ENCODE data around the gene PER1. TPM values are rescaled to one million over a fixed set of nuclear protein-coding genes. Genes with fewer than 3 reads are reported as not detected.

PER1 gene
- total and polyA plus RNA-seq, 2 of the 13 experiments (the other 11 are each of a cell fraction or from before 2014, with no cell fraction given) = 2.6 to 3.6 TPM

DNA sequence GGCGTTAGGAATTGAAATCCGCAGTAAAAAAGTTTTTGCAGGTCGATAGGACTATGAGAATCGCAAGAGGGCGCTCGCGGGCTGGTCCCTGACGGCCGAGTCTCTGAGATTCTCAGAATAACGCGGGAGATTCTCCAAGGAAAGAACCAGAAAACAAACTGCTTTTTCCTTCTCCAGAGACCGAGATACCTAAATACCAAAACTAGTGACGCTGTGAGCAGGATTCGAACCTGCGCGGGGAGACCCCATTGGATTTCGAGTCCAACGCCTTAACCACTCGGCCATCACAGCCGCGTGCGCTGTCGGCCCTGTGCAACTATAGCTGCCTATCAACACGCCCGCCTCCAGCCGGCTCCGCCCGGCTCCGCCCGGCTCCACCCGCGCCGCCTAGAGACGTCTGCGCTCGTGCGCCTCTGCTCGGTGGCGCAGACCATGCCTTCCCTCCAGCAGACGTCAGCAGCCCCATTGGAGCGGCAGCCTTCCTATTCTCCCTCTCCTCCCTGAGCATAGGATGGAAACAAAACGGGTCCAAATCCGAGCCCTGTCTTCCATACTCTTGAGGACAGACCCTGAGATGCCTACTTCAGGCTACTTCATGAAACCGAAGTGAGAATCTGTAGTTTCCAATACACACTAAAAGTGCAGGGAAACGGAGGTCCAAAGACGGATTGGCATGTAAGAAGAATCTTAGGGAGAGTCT lies 13.4 kb downstream of the PER1 start (continued):
- no peak for TF ChIP-seq ZBTB8A (CRISPR knock-in tag; IDR thresholded peaks at IDR 0.05; ENCODE audit: borderline replicate concordance, low read depth)
- TF ChIP-seq, protein P1, sequence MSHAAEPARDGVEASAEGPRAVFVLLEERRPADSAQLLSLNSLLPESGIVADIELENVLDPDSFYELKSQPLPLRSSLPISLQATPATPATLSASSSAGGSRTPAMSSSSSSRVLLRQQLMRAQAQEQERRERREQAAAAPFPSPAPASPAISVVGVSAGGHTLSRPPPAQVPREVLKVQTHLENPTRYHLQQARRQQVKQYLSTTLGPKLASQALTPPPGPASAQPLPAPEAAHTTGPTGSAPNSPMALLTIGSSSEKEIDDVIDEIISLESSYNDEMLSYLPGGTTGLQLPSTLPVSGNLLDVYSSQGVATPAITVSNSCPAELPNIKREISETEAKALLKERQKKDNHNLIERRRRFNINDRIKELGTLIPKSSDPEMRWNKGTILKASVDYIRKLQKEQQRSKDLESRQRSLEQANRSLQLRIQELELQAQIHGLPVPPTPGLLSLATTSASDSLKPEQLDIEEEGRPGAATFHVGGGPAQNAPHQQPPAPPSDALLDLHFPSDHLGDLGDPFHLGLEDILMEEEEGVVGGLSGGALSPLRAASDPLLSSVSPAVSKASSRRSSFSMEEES (CRISPR knock-in tag; IDR thresholded peaks at IDR 0.05) = no peak
- no peak for TF ChIP-seq SOX6 (IDR thresholded peaks at IDR 0.05)
- peak; percentile 88 for TF ChIP-seq SOX6 (CRISPR knock-in tag; IDR thresholded peaks at IDR 0.05)
- peak; percentile 45 for TF ChIP-seq FOSL2 (CRISPR knock-in tag; IDR thresholded peaks at IDR 0.05)
- TF ChIP-seq, protein P2, sequence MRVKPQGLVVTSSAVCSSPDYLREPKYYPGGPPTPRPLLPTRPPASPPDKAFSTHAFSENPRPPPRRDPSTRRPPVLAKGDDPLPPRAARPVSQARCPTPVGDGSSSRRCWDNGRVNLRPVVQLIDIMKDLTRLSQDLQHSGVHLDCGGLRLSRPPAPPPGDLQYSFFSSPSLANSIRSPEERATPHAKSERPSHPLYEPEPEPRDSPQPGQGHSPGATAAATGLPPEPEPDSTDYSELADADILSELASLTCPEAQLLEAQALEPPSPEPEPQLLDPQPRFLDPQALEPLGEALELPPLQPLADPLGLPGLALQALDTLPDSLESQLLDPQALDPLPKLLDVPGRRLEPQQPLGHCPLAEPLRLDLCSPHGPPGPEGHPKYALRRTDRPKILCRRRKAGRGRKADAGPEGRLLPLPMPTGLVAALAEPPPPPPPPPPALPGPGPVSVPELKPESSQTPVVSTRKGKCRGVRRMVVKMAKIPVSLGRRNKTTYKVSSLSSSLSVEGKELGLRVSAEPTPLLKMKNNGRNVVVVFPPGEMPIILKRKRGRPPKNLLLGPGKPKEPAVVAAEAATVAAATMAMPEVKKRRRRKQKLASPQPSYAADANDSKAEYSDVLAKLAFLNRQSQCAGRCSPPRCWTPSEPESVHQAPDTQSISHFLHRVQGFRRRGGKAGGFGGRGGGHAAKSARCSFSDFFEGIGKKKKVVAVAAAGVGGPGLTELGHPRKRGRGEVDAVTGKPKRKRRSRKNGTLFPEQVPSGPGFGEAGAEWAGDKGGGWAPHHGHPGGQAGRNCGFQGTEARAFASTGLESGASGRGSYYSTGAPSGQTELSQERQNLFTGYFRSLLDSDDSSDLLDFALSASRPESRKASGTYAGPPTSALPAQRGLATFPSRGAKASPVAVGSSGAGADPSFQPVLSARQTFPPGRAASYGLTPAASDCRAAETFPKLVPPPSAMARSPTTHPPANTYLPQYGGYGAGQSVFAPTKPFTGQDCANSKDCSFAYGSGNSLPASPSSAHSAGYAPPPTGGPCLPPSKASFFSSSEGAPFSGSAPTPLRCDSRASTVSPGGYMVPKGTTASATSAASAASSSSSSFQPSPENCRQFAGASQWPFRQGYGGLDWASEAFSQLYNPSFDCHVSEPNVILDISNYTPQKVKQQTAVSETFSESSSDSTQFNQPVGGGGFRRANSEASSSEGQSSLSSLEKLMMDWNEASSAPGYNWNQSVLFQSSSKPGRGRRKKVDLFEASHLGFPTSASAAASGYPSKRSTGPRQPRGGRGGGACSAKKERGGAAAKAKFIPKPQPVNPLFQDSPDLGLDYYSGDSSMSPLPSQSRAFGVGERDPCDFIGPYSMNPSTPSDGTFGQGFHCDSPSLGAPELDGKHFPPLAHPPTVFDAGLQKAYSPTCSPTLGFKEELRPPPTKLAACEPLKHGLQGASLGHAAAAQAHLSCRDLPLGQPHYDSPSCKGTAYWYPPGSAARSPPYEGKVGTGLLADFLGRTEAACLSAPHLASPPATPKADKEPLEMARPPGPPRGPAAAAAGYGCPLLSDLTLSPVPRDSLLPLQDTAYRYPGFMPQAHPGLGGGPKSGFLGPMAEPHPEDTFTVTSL (CRISPR knock-in tag; IDR thresholded peaks at IDR 0.05; ENCODE audit: borderline replicate concordance) = no peak
- TF ChIP-seq MXD4 (CRISPR knock-in tag; IDR thresholded peaks at IDR 0.05) = 0 out of 2 replicates have a peak, but pooled peaks have one; percentile 31
- TF ChIP-seq, protein P3, sequence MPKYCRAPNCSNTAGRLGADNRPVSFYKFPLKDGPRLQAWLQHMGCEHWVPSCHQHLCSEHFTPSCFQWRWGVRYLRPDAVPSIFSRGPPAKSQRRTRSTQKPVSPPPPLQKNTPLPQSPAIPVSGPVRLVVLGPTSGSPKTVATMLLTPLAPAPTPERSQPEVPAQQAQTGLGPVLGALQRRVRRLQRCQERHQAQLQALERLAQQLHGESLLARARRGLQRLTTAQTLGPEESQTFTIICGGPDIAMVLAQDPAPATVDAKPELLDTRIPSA (CRISPR knock-in tag; IDR thresholded peaks at IDR 0.05; ENCODE audit: borderline replicate concordance) = 0 out of 2 replicates have a peak, but pooled peaks have one; percentile 55
- TF ChIP-seq NFKBIZ (CRISPR knock-in tag; IDR thresholded peaks at IDR 0.05) = no peak
- TF ChIP-seq ZNF335 (CRISPR knock-in tag; IDR thresholded peaks at IDR 0.05) = 0 out of 2 replicates have a peak, but pooled peaks have one; percentile 52
- TF ChIP-seq, protein P4, sequence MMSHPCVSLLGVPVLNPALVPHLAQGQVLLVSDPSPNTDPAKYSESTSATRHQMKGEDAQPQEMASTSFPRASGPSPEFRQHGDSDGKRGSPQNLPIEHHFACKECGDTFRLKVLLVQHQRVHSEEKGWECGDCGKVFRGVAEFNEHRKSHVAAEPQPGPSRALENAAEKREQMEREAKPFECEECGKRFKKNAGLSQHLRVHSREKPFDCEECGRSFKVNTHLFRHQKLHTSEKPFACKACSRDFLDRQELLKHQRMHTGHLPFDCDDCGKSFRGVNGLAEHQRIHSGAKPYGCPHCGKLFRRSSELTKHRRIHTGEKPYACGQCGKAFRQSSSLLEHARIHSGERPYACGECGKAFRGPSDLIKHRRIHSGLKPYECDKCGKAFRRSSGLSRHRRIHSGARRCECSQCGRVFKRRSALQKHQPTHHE (CRISPR knock-in tag; IDR thresholded peaks at IDR 0.05; ENCODE audit: borderline replicate concordance) = no peak; the same call in 1 of the 2 replicates
- TF ChIP-seq, protein P5, sequence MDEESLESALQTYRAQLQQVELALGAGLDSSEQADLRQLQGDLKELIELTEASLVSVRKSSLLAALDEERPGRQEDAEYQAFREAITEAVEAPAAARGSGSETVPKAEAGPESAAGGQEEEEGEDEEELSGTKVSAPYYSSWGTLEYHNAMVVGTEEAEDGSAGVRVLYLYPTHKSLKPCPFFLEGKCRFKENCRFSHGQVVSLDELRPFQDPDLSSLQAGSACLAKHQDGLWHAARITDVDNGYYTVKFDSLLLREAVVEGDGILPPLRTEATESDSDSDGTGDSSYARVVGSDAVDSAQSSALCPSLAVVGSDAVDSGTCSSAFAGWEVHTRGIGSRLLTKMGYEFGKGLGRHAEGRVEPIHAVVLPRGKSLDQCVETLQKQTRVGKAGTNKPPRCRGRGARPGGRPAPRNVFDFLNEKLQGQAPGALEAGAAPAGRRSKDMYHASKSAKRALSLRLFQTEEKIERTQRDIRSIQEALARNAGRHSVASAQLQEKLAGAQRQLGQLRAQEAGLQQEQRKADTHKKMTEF (CRISPR knock-in tag; IDR thresholded peaks at IDR 0.05) = peak; percentile 90
- TF ChIP-seq, protein P6, sequence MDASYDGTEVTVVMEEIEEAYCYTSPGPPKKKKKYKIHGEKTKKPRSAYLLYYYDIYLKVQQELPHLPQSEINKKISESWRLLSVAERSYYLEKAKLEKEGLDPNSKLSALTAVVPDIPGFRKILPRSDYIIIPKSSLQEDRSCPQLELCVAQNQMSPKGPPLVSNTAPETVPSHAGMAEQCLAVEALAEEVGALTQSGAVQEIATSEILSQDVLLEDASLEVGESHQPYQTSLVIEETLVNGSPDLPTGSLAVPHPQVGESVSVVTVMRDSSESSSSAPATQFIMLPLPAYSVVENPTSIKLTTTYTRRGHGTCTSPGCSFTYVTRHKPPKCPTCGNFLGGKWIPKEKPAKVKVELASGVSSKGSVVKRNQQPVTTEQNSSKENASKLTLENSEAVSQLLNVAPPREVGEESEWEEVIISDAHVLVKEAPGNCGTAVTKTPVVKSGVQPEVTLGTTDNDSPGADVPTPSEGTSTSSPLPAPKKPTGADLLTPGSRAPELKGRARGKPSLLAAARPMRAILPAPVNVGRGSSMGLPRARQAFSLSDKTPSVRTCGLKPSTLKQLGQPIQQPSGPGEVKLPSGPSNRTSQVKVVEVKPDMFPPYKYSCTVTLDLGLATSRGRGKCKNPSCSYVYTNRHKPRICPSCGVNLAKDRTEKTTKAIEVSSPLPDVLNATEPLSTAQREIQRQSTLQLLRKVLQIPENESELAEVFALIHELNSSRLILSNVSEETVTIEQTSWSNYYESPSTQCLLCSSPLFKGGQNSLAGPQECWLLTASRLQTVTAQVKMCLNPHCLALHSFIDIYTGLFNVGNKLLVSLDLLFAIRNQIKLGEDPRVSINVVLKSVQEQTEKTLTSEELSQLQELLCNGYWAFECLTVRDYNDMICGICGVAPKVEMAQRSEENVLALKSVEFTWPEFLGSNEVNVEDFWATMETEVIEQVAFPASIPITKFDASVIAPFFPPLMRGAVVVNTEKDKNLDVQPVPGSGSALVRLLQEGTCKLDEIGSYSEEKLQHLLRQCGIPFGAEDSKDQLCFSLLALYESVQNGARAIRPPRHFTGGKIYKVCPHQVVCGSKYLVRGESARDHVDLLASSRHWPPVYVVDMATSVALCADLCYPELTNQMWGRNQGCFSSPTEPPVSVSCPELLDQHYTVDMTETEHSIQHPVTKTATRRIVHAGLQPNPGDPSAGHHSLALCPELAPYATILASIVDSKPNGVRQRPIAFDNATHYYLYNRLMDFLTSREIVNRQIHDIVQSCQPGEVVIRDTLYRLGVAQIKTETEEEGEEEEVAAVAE (CRISPR knock-in tag; IDR thresholded peaks at IDR 0.05; ENCODE audit: borderline replicate concordance) = peak; percentile 53; the same call in 1 of the 2 replicates

Data from HepG2 (cell line).